Measurements from ENCODE around the gene MAB21L4.

DNA sequence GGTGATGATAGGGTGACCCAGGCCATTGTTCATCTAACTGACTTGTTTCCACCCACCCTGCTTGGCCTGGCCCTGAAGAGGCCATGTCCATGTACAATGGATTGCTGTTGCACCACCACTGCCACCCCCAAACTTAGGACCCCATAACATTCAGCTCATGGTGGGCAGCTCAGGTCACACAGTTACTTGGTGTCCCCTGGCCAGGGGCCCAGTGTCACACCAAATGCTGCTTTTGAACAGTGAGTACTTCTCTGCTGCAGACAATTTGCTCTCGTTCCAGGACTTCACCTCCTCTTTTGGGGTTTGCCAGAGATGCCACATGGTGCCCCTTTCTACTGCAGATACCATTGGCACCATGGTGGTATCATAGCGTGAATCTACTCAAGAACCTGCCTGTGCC lies 11.7 kb downstream of the MAB21L4 start:
- TF ChIP-seq, protein P1, sequence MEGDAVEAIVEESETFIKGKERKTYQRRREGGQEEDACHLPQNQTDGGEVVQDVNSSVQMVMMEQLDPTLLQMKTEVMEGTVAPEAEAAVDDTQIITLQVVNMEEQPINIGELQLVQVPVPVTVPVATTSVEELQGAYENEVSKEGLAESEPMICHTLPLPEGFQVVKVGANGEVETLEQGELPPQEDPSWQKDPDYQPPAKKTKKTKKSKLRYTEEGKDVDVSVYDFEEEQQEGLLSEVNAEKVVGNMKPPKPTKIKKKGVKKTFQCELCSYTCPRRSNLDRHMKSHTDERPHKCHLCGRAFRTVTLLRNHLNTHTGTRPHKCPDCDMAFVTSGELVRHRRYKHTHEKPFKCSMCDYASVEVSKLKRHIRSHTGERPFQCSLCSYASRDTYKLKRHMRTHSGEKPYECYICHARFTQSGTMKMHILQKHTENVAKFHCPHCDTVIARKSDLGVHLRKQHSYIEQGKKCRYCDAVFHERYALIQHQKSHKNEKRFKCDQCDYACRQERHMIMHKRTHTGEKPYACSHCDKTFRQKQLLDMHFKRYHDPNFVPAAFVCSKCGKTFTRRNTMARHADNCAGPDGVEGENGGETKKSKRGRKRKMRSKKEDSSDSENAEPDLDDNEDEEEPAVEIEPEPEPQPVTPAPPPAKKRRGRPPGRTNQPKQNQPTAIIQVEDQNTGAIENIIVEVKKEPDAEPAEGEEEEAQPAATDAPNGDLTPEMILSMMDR (IDR thresholded peaks at IDR 0.05; ENCODE audit: insufficient read depth, low read depth, low read length) = no peak
- TF ChIP-seq EZH2 (IDR thresholded peaks at IDR 0.05; ENCODE audit: insufficient read depth, low read length) = no peak
